A549 (cell line): ENCODE results near the gene SEPTIN11. TPM values are rescaled to one million over a fixed set of nuclear protein-coding genes. Genes with fewer than 3 reads are reported as not detected.
A peak's percentile ranks its signal among the peaks of the same experiment; 100 is the strongest.

ENCODE experiments used
- ATAC-seq, 2 experiments: fragments of 200-7000 bp in 1 of 2; fragments of >200 bp in 1 of 2; cut with Nextera tagmentation in 1 of 2; cut with Tn5 transposase in 1 of 2; 3 replicates each; pipeline versions ENCODE4 v1.8.0 to v1.9.1; 2018 to 2020; ENCODE audit warnings: mild to moderate bottlenecking in 1 of 2, moderate library complexity in 1 of 2
- CTCF ChIA-PET: fragments of 300-600 bp; sonication (Branson Sonifier 250); formaldehyde crosslinking; extraction: SDS; loops from one replicate; lab custom pipeline; 2021; ENCODE audit warnings: antibody characterized with exemption, inconsistent platforms; lab: Yijun Ruan, JAX
- POLR2A ChIA-PET: fragments of 350-600 bp; formaldehyde crosslinking; extraction: SDS; loops from one replicate; lab custom pipeline; 2021; ENCODE audit warnings: antibody characterized with exemption, inconsistent platforms; lab: Yijun Ruan, JAX
- DNase-seq, 2 experiments: peaks; one replicate each; pipeline versions ENCODE4 v3.0.0 to v3.0.0-alpha.2; 2011 to 2016; ENCODE audit warnings: low read depth in 1 of 2, low spot score in 1 of 2
- FAIRE-seq: peaks from 2 replicates; lab custom pipeline; 2011; peaks lifted over from hg19 to GRCh38; lab: Jason Lieb, UNC
- H3K27ac ChIP-seq, 2 experiments: fragments of >200 bp; sonication (Bioruptor Twin); formaldehyde crosslinking; 3 replicates each; pipeline ENCODE4 v1.5.1; 2016 to 2017
- H3K4me1 ChIP-seq: fragments of >200 bp; sonication (Bioruptor Twin); formaldehyde crosslinking; 3 replicates; pipeline ENCODE4 v1.6.1; 2016
- H3K4me2 ChIP-seq: fragments of >200 bp; sonication (Bioruptor Twin); formaldehyde crosslinking; 3 replicates; pipeline ENCODE4 v1.6.1; 2016
- H3K4me3 ChIP-seq: fragments of >200 bp; sonication (Bioruptor Twin); formaldehyde crosslinking; 3 replicates; pipeline ENCODE4 v1.5.1; 2016
- H3K9me3 ChIP-seq: fragments of >200 bp; sonication (Bioruptor Twin); formaldehyde crosslinking; 3 replicates; pipeline ENCODE4 v1.6.1; 2016
- CBX2 ChIP-seq: fragments of 200-600 bp; sonication (generic); IDR thresholded peaks from 2 replicates; pipeline ENCODE4 v1.6.1; 2016; ENCODE audit warnings: low read depth, mild to moderate bottlenecking, borderline replicate concordance
- CBX8 ChIP-seq: fragments of 200-600 bp; sonication (generic); IDR thresholded peaks from 2 replicates; pipeline ENCODE4 v1.6.1; 2016
- CEBPB ChIP-seq, 2 experiments: fragments of >200 bp in 1 of 2; sonication (Bioruptor Twin) in 1 of 2; formaldehyde crosslinking in 1 of 2; IDR thresholded peaks; 2 replicates each; pipeline ENCODE4 v1.6.1; 2012 to 2016
- CHD2 ChIP-seq: fragments of 150-350 bp; IDR thresholded peaks from 2 replicates; pipeline ENCODE4 v1.6.1; 2014; ENCODE audit warnings: low read length; ENCODE audit not compliant: partially characterized antibody
- CHD4 ChIP-seq: fragments of 200-600 bp; sonication (generic); IDR thresholded peaks from 2 replicates; pipeline ENCODE4 v1.6.1; 2016; ENCODE audit warnings: antibody characterized with exemption, mild to moderate bottlenecking, borderline replicate concordance
- ELK1 ChIP-seq: fragments of 150-350 bp; IDR thresholded peaks from 2 replicates; pipeline ENCODE4 v1.6.1; 2014; ENCODE audit warnings: low read depth, mild to moderate bottlenecking, low read length
- EP300 ChIP-seq, 2 experiments: fragments of >200 bp; sonication (Bioruptor Twin); formaldehyde crosslinking; IDR thresholded peaks; 2 replicates in 1 of 2; 3 replicates in 1 of 2; pipeline ENCODE4 v1.6.1; 2016 to 2017
- FOSL2 ChIP-seq, 2 experiments: fragments of 450-650 bp in 1 of 2; fragments of >200 bp in 1 of 2; sonication (Bioruptor Twin) in 1 of 2; formaldehyde crosslinking; IDR thresholded peaks; 2 replicates each; pipeline versions ENCODE4 v1.5.0 to v1.6.1; 2016 to 2020; ENCODE audit warnings: mild to moderate bottlenecking in 1 of 2, moderate library complexity in 1 of 2
- HDAC2 ChIP-seq: fragments of 200-600 bp; sonication (generic); IDR thresholded peaks from 2 replicates; pipeline ENCODE4 v1.6.1; 2016
- HEYL ChIP-seq: fragments of 250-450 bp; sonication (Bioruptor Pico); IDR thresholded peaks from 2 replicates; pipeline ENCODE4 v1.8.0; 2021; ENCODE audit warnings: mild to moderate bottlenecking, moderate library complexity
- HOXB13 ChIP-seq: fragments of 250-450 bp; sonication (Bioruptor Pico); IDR thresholded peaks from 2 replicates; pipeline ENCODE4 v1.5.0; 2020; ENCODE audit warnings: low read depth, mild to moderate bottlenecking, moderate library complexity
- JUN ChIP-seq, 2 experiments: fragments of >200 bp; sonication (Bioruptor Twin); formaldehyde crosslinking; IDR thresholded peaks; 2 replicates in 1 of 2; 3 replicates in 1 of 2; pipeline ENCODE4 v1.6.1; 2016 to 2017
- KDM5A ChIP-seq: fragments of 200-600 bp; sonication (generic); IDR thresholded peaks from 2 replicates; pipeline ENCODE4 v1.6.1; 2016; ENCODE audit warnings: antibody characterized with exemption, mild to moderate bottlenecking
- MAFK ChIP-seq: fragments of 450-650 bp; IDR thresholded peaks from 2 replicates; pipeline ENCODE4 v1.6.1; 2014; ENCODE audit not compliant: partially characterized antibody
- MAX ChIP-seq: IDR thresholded peaks from 2 replicates; pipeline ENCODE4 v1.6.1; 2012
- NPAS2 ChIP-seq: fragments of 250-450 bp; sonication (Bioruptor Pico); IDR thresholded peaks from 2 replicates; pipeline ENCODE4 v1.8.0; 2022; ENCODE audit warnings: mild to moderate bottlenecking, moderate library complexity, borderline replicate concordance
- NR3C1 ChIP-seq: fragments of >200 bp; sonication (Bioruptor Twin); formaldehyde crosslinking; IDR thresholded peaks from 3 replicates; pipeline ENCODE4 v1.6.1; 2017
- PHF8 ChIP-seq: fragments of 200-600 bp; sonication (generic); IDR thresholded peaks from 2 replicates; pipeline ENCODE4 v1.6.1; 2016; ENCODE audit warnings: low read depth, mild to moderate bottlenecking, antibody characterized with exemption, moderate library complexity, borderline replicate concordance
- POLR2A ChIP-seq: IDR thresholded peaks from 2 replicates; pipeline ENCODE4 v1.6.1; 2012; ENCODE audit warnings: mild to moderate bottlenecking, low read length
- POLR2AphosphoS2 ChIP-seq: conservative IDR thresholded peaks from 2 replicates; pipeline ENCODE4 v1.6.1; 2012; ENCODE audit warnings: low read length, improper control_type of control experiment, inconsistent platforms
- SMC3 ChIP-seq: fragments of >200 bp; sonication (Bioruptor Twin); formaldehyde crosslinking; IDR thresholded peaks from 3 replicates; pipeline ENCODE4 v1.6.1; 2018; ENCODE audit warnings: inconsistent platforms
- ZC3H11A ChIP-seq: fragments of 450-650 bp; IDR thresholded peaks from 2 replicates; pipeline ENCODE4 v1.6.1; 2014; ENCODE audit warnings: antibody characterized with exemption, mild to moderate bottlenecking
- ZSCAN20 ChIP-seq: fragments of 250-450 bp; sonication (Bioruptor Pico); IDR thresholded peaks from 2 replicates; pipeline ENCODE4 v1.8.0; 2022; ENCODE audit warnings: mild to moderate bottlenecking, moderate library complexity
- WGBS: methylation state at CpG from one replicate; pipeline ENCODE4 v1.1.6; 2017; ENCODE audit errors: missing lambda C conversion rate; 5-methylcytosine and 5-hydroxymethylcytosine counted together
- polyA plus RNA-seq, 4 experiments: library from polyadenylated mRNA; depleted of rRNA in 3 of 4; stranded (reverse); fragments of >200 nt; fragmentation: RNase III in 1 of 4; extraction: RNeasy Plus Mini Kit Qiagen cat#74134 plus additional on column Dnase treatment in 1 of 4; gene quantifications; 2 replicates in 3 of 4; 3 replicates in 1 of 4; pipeline ENCODE4 v1.2.3, GENCODE V29; 2011 to 2017
- TF ChIP-seq, protein P1 (sequence below): IDR thresholded peaks from 2 replicates; pipeline ENCODE4 v1.6.1; 2012; ENCODE audit warnings: low read depth, borderline replicate concordance
- TF ChIP-seq, protein P2 (sequence below): fragments of 250-450 bp; sonication (Bioruptor Pico); IDR thresholded peaks from 2 replicates; pipeline ENCODE4 v1.5.0; 2021; ENCODE audit warnings: mild to moderate bottlenecking, moderate library complexity, borderline replicate concordance
- TF ChIP-seq, protein P3 (sequence below): fragments of >200 bp; sonication (Bioruptor Twin); formaldehyde crosslinking; IDR thresholded peaks from 3 replicates; pipeline ENCODE4 v1.6.1; 2016
- TF ChIP-seq, protein P4 (sequence below): fragments of 250-450 bp; sonication (Bioruptor Pico); IDR thresholded peaks from 2 replicates; pipeline ENCODE4 v1.5.0; 2020; ENCODE audit warnings: low read depth, mild to moderate bottlenecking, moderate library complexity
- TF ChIP-seq, protein P5 (sequence below): fragments of 450-650 bp; IDR thresholded peaks from 2 replicates; pipeline ENCODE4 v1.6.1; 2014; ENCODE audit warnings: antibody characterized with exemption

Gene SEPTIN11
- polyA plus RNA-seq, 2 of the 4 experiments (the other 2 are of a cell fraction): 40.2 to 69.5 TPM

DNA sequence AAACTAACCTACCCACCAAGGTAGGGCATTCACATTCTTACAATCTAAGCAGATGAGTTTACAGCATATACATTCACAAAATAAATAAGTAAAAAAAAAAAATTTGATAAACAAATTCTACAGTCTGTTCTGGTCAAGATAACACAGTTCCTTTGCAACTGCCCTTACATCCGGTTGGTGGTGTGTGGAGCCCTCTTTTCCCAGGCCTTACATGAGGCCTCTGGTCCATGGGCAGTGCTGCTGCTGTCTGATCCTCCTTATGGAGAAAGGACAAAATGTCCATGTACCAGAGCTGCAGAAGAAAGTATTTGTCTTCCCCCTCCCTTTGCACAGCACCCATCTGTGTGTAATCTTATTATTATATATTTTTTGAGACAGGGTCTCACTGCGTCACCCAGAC lies 2.2 kb upstream of the SEPTIN11 start:
- ChIA-PET POLR2A (no interaction called here), CTCF (interaction anchor here (0.6 to 0.9 kb wide), 2 partner anchors 75 to 641 kb away, joined by 3 read pairs; partner anchors contain the start of gene STBD1)
- WGBS: 88% methylated on average over 2 of the region's 2 CpGs
- Histone ChIP-seq H3K4me2 (peak overlapping the region; percentile 96; the same call in 2 of the 3 replicates), H3K4me1 (peaks cover 17% of the 10 kb centered on the region), H3K9me3 (no peaks in the 10 kb centered on the region), H3K27ac (no peak overlapping the region), H3K4me3 (no peak overlapping the region)
- ATAC-seq (no peak), FAIRE-seq (no peak), DNase-seq (no peak)
- TF ChIP-seq CHD4 (no peak), CHD2 (no peak), NPAS2 (no peak), KDM5A (no peak), FOSL2 (IDR thresholded peaks at IDR 0.05) (no peak), FOSL2 (CRISPR knock-in tag; IDR thresholded peaks at IDR 0.05) (no peak), HDAC2 (no peak), CEBPB (IDR thresholded peaks at IDR 0.05) (no peak), ELK1 (no peak), SMC3 (no peak), NR3C1 (no peak)
- TF ChIP-seq, protein P1, sequence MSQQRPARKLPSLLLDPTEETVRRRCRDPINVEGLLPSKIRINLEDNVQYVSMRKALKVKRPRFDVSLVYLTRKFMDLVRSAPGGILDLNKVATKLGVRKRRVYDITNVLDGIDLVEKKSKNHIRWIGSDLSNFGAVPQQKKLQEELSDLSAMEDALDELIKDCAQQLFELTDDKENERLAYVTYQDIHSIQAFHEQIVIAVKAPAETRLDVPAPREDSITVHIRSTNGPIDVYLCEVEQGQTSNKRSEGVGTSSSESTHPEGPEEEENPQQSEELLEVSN: no peak

- Histone ChIP-seq H3K27ac (peak overlapping the region; percentile 95 to 96), H3K4me1 (peaks cover 17% of the 10 kb centered on the region), H3K4me2 (peak overlapping the region; percentile 96), H3K4me3 (peak overlapping the region; percentile 96), H3K9me3 (no peaks in the 10 kb centered on the region)
- POLR2A ChIA-PET: interaction anchor here (0.5 to 0.8 kb wide), 4 partner anchors 12 to 899 kb away, joined by 3 to 5 read pairs (median 4); no protein-coding TSS in a partner anchor
- FAIRE-seq (no peak), ATAC-seq (peak; percentile 59 to 76), DNase-seq (peak; percentile 55 to 62)
- 11% methylated on average over 27 of the region's 60 CpGs for WGBS
- TF ChIP-seq CHD2 (no peak), JUN (IDR thresholded peaks at IDR 0.05) (no peak), PHF8 (no peak), HEYL (no peak), POLR2A (no peak), MAX (peak; percentile 83), CEBPB (IDR thresholded peaks at IDR 0.05) (no peak), CBX2 (no peak), MAFK (no peak), POLR2AphosphoS2 (no peak), CBX8 (no peak), EP300 (IDR thresholded peaks at IDR 0.05) (no peak), ZC3H11A (no peak), ZSCAN20 (CRISPR knock-in tag) (no peak), HOXB13 (CRISPR knock-in tag) (no peak), FOSL2 (IDR thresholded peaks at IDR 0.05) (no peak), FOSL2 (CRISPR knock-in tag; IDR thresholded peaks at IDR 0.05) (no peak)
- TF ChIP-seq, protein P2, sequence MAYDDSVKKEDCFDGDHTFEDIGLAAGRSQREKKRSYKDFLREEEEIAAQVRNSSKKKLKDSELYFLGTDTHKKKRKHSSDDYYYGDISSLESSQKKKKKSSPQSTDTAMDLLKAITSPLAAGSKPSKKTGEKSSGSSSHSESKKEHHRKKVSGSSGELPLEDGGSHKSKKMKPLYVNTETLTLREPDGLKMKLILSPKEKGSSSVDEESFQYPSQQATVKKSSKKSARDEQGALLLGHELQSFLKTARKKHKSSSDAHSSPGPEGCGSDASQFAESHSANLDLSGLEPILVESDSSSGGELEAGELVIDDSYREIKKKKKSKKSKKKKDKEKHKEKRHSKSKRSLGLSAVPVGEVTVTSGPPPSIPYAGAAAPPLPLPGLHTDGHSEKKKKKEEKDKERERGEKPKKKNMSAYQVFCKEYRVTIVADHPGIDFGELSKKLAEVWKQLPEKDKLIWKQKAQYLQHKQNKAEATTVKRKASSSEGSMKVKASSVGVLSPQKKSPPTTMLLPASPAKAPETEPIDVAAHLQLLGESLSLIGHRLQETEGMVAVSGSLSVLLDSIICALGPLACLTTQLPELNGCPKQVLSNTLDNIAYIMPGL (CRISPR knock-in tag): no peak
- TF ChIP-seq, protein P3, sequence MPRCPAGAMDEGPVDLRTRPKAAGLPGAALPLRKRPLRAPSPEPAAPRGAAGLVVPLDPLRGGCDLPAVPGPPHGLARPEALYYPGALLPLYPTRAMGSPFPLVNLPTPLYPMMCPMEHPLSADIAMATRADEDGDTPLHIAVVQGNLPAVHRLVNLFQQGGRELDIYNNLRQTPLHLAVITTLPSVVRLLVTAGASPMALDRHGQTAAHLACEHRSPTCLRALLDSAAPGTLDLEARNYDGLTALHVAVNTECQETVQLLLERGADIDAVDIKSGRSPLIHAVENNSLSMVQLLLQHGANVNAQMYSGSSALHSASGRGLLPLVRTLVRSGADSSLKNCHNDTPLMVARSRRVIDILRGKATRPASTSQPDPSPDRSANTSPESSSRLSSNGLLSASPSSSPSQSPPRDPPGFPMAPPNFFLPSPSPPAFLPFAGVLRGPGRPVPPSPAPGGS: no peak
- TF ChIP-seq, protein P4, sequence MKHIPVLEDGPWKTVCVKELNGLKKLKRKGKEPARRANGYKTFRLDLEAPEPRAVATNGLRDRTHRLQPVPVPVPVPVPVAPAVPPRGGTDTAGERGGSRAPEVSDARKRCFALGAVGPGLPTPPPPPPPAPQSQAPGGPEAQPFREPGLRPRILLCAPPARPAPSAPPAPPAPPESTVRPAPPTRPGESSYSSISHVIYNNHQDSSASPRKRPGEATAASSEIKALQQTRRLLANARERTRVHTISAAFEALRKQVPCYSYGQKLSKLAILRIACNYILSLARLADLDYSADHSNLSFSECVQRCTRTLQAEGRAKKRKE (CRISPR knock-in tag): no peak
- TF ChIP-seq, protein P5, sequence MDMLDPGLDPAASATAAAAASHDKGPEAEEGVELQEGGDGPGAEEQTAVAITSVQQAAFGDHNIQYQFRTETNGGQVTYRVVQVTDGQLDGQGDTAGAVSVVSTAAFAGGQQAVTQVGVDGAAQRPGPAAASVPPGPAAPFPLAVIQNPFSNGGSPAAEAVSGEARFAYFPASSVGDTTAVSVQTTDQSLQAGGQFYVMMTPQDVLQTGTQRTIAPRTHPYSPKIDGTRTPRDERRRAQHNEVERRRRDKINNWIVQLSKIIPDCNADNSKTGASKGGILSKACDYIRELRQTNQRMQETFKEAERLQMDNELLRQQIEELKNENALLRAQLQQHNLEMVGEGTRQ: peak; percentile 23; the same call in 1 of the 2 replicates
- TF ChIP-seq, protein P1: peak; percentile 57
- CTCF ChIA-PET: interaction anchor here (1.1 kb wide), 1 partner anchor 18 kb away, joined by 3 read pairs; no protein-coding TSS in a partner anchor
Measured at GRCh38 chr4:76948443-76949275, 893 bp upstream of the SEPTIN11 start.
